Measurements from ENCODE around the gene BET1. TPM values are rescaled to one million over a fixed set of nuclear protein-coding genes. Genes with fewer than 3 reads are reported as not detected.
A peak's percentile ranks its signal among the peaks of the same experiment; 100 is the strongest.
"Not testable (repeated sequence)": the region's sequence is repeated elsewhere in the genome, so short reads cannot be mapped to it uniquely, and the experiment has no call there.

The BET1 gene
- total RNA-seq, 1 donor: 48.3 TPM

DNA sequence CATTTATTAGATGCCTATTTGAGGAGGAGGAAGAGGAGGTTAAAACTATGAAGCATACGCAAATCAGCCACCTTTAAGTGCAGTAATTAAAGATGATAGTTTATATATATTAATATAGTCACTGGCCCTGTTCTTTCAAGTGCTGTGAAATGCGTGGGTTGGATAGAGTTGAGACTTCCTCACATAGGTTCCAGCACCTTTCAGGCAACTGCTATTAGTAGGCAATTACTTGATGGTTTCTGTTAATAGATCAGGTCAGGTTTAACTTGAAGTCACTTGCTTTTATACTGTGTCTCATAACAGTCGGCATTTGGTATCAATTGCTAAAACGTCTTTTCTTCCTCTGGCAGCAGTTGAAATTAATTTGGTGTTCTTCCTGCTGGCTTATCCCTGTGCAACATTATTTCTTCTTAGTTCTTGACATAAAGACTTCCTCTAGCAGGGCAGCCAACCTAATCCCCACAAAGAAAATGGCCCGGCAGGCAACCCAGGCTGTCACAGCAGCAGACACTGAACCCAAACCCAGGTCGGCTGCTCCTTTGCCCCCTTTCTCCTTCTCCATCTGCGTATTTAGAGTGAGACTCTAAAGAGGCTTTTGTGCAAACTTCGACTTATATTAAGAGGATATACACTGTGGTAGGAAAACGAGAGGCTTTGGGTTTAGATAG, 35.3 kb upstream of the BET1 start:
- H3K4me3 ChIP-seq (ENCODE audit: low read depth, low read length): no peak overlapping the region
- TF ChIP-seq, protein P1, sequence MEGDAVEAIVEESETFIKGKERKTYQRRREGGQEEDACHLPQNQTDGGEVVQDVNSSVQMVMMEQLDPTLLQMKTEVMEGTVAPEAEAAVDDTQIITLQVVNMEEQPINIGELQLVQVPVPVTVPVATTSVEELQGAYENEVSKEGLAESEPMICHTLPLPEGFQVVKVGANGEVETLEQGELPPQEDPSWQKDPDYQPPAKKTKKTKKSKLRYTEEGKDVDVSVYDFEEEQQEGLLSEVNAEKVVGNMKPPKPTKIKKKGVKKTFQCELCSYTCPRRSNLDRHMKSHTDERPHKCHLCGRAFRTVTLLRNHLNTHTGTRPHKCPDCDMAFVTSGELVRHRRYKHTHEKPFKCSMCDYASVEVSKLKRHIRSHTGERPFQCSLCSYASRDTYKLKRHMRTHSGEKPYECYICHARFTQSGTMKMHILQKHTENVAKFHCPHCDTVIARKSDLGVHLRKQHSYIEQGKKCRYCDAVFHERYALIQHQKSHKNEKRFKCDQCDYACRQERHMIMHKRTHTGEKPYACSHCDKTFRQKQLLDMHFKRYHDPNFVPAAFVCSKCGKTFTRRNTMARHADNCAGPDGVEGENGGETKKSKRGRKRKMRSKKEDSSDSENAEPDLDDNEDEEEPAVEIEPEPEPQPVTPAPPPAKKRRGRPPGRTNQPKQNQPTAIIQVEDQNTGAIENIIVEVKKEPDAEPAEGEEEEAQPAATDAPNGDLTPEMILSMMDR (IDR thresholded peaks at IDR 0.05; ENCODE audit: insufficient read depth, low read length): no peak
- DNase-seq (ENCODE audit: low read depth): no peak

DNA sequence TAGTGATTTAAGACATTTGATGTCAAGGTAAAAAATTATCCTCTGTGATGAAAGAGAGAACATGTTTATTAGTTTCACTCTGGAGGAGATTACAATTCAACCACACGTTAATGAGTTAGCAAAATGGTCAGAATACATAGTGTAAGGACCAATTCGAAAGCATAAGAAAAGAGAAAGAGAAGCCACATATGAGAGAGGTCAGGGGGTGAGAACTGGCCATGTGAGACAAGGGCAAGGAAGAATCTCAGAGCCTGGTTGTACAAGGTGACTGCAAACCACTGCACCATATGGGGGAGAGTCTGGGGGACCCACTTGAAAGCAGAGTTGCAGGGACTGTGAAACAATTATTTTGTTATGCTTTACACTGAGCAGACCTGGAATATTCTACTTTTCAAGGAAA, 27.7 kb upstream of the BET1 start:
- DNase-seq (ENCODE audit: low read depth): no peak
- H3K4me3 ChIP-seq (ENCODE audit: low read depth, low read length): no peak overlapping the region
- TF ChIP-seq, protein P1 (IDR thresholded peaks at IDR 0.05; ENCODE audit: insufficient read depth, low read length): no peak

DNA sequence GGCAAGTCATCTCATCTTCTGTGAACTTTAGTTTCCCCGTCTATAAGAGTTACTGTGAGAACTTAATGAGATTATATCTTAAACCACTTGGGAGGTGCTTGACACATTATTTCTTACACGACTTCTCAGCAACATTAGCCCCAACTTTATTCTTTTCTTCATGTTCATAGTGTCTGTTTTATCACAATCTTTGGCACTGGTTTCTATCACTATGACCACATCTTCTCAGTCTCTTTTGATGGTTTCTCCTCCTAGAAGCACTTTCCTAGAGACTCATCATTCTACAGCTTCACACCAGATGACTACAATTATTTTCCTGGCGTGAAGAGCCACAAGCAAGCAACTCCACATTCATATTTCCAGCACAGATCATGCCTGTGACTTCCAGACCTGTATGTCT, 26.5 kb upstream of the BET1 start:
- H3K4me3 ChIP-seq (ENCODE audit: low read depth, low read length): no peak overlapping the region
- DNase-seq (ENCODE audit: low read depth): no peak
- TF ChIP-seq, protein P1 (IDR thresholded peaks at IDR 0.05; ENCODE audit: insufficient read depth, low read length): no peak

DNA sequence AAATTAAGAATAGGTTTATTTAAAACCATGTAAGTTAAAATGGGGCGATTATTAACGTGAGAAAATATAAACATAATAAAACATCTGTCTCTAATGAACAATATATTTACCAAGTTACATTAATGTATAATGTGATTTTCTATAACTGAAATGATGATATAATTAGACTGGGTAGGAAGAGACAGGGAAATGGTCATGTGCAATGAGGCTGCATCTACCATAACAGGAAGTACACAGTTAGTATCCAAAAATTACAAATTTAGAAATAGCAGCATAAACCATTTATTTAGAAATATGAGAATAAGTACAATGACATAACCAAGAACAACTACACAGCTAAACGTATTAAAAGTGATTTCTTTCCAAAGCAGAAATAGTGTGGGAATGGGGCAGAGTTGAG, 25.8 kb upstream of the BET1 start:
- H3K4me3 ChIP-seq (ENCODE audit: low read depth, low read length): no peak overlapping the region
- no peak for DNase-seq (ENCODE audit: low read depth)
- TF ChIP-seq, protein P1 (IDR thresholded peaks at IDR 0.05; ENCODE audit: insufficient read depth, low read length): no peak

DNA sequence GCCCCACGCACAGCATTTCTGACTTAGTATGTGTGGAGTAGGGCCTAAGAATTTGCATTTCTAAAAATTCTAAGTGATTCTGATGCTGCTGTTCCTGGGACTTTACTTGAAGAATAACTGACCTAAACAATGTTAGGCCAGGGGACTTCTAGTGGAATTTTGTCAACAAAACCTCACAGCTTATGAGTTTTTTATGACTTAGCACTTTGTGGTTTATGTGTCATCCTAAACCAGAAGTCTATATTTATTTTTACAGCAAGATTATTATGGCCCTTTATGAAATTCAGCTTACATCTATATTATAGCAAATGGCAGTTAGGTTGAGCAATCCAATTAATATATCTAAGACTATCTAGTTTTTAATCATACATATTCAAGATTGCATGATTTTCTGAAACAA, 24.6 kb upstream of the BET1 start:
- TF ChIP-seq, protein P1 (IDR thresholded peaks at IDR 0.05; ENCODE audit: insufficient read depth, low read length): no peak
- peak; percentile 49 for DNase-seq (ENCODE audit: low read depth)
- H3K4me3 ChIP-seq (ENCODE audit: low read depth, low read length): no peak overlapping the region

DNA sequence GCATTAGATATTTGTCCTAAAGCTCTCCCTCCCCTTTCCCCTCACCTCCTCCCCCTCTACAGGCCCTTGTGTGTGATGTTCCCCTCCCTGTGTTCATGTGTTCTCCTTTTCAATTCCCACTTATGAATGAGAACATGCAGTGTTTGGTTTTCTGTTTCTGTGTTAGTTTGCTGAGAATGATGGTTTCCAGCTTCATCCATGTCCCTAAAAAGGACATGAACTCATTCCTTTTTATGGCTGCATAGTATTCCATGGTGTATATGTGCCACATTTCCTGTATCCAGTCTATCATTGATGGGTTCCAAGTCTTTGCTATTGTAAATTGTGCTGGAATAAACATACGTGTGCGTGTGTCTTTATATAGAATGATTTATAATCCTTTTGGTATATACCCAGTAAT, 22.5 kb upstream of the BET1 start:
- not testable (repeated sequence) for DNase-seq (ENCODE audit: low read depth); H3K4me3 ChIP-seq (ENCODE audit: low read depth, low read length)

DNA sequence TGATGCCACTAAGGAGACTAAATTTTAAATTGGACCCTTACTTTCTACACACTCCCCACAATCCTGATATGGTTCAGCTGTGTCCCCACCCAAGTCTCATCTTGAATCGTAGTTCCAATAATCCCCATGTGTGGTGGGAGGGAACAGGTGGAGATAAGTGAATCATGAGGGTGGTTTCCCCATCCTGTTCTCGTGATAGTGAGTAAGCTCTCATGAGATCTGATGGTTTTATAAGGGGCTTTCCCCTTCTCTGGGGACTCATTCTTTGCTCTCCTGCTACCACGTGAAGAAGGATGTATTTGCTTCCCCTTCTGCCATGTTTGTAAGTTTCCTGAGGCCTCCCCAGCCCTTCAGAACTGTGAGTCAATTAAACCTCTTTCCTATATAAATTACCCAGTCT, 18.4 kb upstream of the BET1 start:
- no peak for DNase-seq (ENCODE audit: low read depth)
- TF ChIP-seq, protein P1 (IDR thresholded peaks at IDR 0.05; ENCODE audit: insufficient read depth, low read length): no peak
- H3K4me3 ChIP-seq (ENCODE audit: low read depth, low read length): no peak overlapping the region

Data from fibroblast of the aortic adventitia (primary cell).